Prostate gland (tissue), 2 donors: ENCODE measurements around the gene TMEM123.
A peak's percentile ranks its signal among the peaks of the same experiment; 100 is the strongest.

Experiments
- CTCF ChIP-seq, 4 experiments: fragments of 200-600 bp in 2 of 4; fragments of 450-650 bp in 2 of 4; sonication (generic) in 2 of 4; IDR thresholded peaks; 1 replicate in 3 of 4; 2 replicates in 1 of 4; pipeline ENCODE4 v1.5.1; 2016 to 2019; ENCODE audit warnings: antibody characterized with exemption in 4 of 4, mild to moderate bottlenecking in 2 of 4, moderate library complexity in 2 of 4
- POLR2A ChIP-seq: fragments of 450-650 bp; IDR thresholded peaks from one replicate; pipeline ENCODE4 v1.6.1; 2016; ENCODE audit warnings: antibody characterized with exemption, mild to moderate bottlenecking
- POLR2AphosphoS5 ChIP-seq: sonication (generic); formaldehyde crosslinking; IDR thresholded peaks from one replicate; pipeline ENCODE4 v1.6.1; 2017; ENCODE audit warnings: antibody characterized with exemption

GRCh38 chr11:102390667-102391465, 61.7 kb downstream of the TMEM123 start:
- peak; percentile 67 to 81 (median 75) for TF ChIP-seq CTCF (IDR thresholded peaks at IDR 0.05)
- TF ChIP-seq POLR2A, result no peak
- no peak for TF ChIP-seq POLR2AphosphoS5
